ENCODE results near the gene ONECUT3. TPM values are rescaled to one million over a fixed set of nuclear protein-coding genes. Genes with fewer than 3 reads are reported as not detected.

The ONECUT3 gene
- total and polyA plus RNA-seq, 12 donors, result under 0.01 TPM; not detected in 11

DNA sequence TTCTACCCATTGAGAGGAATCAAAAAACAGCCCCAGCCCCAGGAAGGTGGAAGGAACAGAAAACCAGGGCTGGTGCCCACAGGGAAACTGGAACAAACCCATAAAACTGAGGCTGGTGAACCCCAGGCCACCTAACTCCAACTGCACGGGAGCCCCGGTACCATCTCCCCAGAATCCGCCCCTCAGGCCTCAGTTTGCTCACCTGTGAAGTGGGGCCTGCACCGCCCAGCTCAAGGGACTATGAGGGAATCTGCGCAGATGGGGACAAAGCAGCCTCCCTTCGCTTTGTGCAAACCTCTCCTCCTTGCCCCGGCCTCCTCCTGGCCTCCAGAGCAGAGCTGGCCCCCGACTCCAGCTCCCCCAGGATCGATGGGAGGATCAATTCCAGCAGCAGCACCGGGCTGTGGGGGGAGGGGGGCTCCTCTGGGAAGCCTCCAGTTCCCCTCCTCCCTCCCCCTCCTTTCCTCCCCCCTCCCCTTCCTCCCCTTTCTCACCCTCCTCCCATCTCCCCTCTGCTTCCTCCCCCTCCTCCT is 9.1 kb upstream of the ONECUT3 start:
- intact Hi-C loops (cut with DNase I), result no loop called here
- H3K9me3 ChIP-seq (replicated peaks in 1 of 3), result no peaks in the 10 kb centered on the region
- no peaks in the 10 kb centered on the region for H3K36me3 ChIP-seq (replicated peaks in 1 of 2)
- no peak overlapping the region for H3K27ac ChIP-seq
- DNase-seq, result no peak
- TF ChIP-seq POLR2A (IDR thresholded peaks at IDR 0.05), result no peak
- TF ChIP-seq, protein P1, sequence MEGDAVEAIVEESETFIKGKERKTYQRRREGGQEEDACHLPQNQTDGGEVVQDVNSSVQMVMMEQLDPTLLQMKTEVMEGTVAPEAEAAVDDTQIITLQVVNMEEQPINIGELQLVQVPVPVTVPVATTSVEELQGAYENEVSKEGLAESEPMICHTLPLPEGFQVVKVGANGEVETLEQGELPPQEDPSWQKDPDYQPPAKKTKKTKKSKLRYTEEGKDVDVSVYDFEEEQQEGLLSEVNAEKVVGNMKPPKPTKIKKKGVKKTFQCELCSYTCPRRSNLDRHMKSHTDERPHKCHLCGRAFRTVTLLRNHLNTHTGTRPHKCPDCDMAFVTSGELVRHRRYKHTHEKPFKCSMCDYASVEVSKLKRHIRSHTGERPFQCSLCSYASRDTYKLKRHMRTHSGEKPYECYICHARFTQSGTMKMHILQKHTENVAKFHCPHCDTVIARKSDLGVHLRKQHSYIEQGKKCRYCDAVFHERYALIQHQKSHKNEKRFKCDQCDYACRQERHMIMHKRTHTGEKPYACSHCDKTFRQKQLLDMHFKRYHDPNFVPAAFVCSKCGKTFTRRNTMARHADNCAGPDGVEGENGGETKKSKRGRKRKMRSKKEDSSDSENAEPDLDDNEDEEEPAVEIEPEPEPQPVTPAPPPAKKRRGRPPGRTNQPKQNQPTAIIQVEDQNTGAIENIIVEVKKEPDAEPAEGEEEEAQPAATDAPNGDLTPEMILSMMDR (IDR thresholded peaks at IDR 0.05), result no peak
- no peak overlapping the region for H3K4me3 ChIP-seq
- H3K27me3 ChIP-seq, result peaks cover 59% of the 10 kb centered on the region
- 58 to 62% (median 60%) methylated on average over 9 to 10 of the region's 10 CpGs for WGBS, 4 donors
- H3K4me1 ChIP-seq (replicated peaks in 1 of 2), result peaks cover 0 to 3% of the 10 kb centered on the region in 2 donors

DNA sequence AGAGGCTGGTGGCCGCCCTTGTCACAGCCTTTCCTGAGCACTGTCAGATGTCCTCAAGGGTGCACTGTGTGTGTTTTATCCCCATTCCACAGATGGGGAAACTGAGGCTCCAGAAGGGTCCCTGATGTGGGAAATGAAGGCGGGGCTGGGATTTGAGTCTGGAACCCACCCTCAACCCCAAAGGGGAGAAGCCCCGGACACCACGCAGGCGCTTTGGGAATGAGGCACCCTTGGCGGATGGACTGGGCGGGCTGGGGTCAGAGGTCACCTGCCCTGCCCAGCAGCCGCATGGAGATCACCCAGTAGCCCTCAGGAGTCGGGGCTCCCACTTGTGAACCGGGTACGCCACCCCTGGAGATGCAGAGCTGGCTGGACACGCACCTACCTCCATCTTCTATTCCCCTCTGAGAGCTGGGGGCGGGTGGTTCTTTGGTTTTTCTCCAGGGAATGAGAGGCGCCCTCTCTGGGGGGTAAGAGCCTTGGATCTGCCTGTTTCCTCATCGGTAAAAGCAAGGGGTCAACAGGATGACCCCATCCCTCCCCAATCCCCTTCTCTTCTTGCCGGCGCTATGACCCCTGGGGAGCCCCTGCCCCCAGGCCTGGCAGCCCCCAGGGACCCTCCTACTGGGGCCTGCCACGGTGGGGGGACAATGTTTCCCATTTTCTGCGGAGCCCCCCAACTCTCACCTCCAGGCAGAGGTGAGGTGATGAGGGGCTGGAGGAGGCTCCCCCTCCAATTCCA is 8.3 kb upstream of the ONECUT3 start:
- DNase-seq, result no peak
- intact Hi-C loops (cut with DNase I), result no loop called here
- Histone ChIP-seq H3K4me1 (replicated peaks in 1 of 2) (peaks cover 0 to 11% of the 10 kb centered on the region in 2 donors), H3K4me3 (no peak overlapping the region), H3K27ac (no peak overlapping the region), H3K36me3 (replicated peaks in 1 of 2) (no peaks in the 10 kb centered on the region), H3K9me3 (replicated peaks in 1 of 3) (no peaks in the 10 kb centered on the region), H3K27me3 (peaks cover 67% of the 10 kb centered on the region)
- TF ChIP-seq POLR2A (IDR thresholded peaks at IDR 0.05), result no peak
- TF ChIP-seq, protein P1 (IDR thresholded peaks at IDR 0.05), result no peak
- WGBS, 4 donors, result 0 to 14% (median 12%) methylated on average over 8 to 19 of the region's 19 CpGs

DNA sequence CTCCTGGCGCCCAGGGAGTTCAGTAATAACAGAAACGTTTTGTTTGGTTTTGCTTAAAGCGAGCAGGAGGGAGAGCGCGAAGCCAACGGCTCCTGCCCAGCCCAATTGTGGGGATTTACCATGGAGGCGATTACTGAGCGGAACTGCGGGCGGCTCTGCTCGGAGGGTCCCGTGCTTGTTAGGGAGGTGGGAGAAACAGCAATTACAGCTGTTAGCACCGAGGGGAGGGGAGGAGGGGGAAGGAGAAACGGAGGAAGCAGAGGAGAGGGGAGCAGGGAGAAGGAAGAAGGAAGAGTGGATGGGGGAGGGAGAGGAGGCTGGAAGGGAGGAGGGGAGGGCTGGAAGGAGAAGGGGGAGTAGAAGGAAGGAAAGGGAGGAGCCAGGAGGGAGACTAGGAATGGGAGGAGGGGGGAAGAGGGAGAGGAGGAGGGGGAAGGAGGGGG is 7.7 kb upstream of the ONECUT3 start:
- H3K4me3 ChIP-seq, result no peak overlapping the region
- H3K27ac ChIP-seq, result no peak overlapping the region
- H3K27me3 ChIP-seq, result peaks cover 74% of the 10 kb centered on the region
- H3K9me3 ChIP-seq (replicated peaks in 1 of 3), result no peaks in the 10 kb centered on the region
- peaks cover 0 to 12% of the 10 kb centered on the region in 2 donors for H3K4me1 ChIP-seq (replicated peaks in 1 of 2)
- no peak for DNase-seq
- intact Hi-C loops (cut with DNase I), result no loop called here
- no peaks in the 10 kb centered on the region for H3K36me3 ChIP-seq (replicated peaks in 1 of 2)
- WGBS, 4 donors, result 3 to 12% (median 6%) methylated on average over 8 to 14 of the region's 14 CpGs
- no peak for TF ChIP-seq POLR2A (IDR thresholded peaks at IDR 0.05)
- TF ChIP-seq, protein P1 (IDR thresholded peaks at IDR 0.05), result no peak

DNA sequence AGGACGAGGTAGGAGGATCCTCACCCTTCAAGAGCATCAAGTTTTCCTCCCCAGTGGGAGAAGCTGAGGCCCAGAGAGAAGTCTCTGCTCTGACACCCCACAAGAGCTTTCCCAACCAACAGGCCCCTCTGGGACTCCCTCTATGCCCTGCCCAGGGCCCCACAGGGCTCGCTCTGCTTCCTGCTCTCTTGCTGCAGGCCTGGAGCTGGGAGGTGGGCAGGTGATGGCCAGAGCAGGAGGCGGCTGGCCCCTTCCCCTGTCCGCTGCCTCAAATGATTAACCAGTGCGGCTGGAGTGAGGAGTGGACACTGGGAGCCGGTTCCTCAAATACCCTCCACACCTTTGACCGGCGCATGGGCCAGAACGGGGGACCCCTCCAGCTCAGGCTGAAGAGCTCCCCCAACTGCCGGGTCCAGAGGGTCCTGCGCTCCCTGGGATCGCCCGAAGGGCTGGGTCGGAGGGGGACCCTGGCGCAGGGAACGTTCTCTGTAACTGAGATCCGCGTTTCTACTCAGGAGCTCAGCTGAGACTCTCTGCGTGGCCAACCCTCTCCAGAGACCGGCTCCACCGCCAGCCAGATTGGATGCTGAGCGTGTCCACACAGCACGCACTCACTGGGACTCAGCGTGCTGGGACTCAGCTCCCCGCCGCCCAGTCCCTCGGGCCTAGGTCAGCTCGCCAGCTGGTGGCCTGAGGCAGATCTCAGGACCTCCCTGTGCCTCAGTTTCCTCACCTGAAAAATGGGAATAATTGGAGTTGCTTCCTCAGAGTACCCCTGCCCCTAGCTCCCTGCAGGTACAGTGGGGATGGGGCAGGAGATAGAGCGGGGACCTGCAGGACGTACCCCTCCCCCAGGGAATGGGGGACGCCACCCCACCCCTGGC is 6.7 kb upstream of the ONECUT3 start:
- H3K27ac ChIP-seq, result no peak overlapping the region
- H3K27me3 ChIP-seq, result peaks cover 83% of the 10 kb centered on the region
- intact Hi-C loops (cut with DNase I), result no loop called here
- H3K4me3 ChIP-seq, result no peak overlapping the region
- H3K36me3 ChIP-seq (replicated peaks in 1 of 2), result no peaks in the 10 kb centered on the region
- TF ChIP-seq, protein P1 (IDR thresholded peaks at IDR 0.05), result no peak
- no peak for TF ChIP-seq POLR2A (IDR thresholded peaks at IDR 0.05)
- WGBS, 4 donors, result 3 to 14% (median 8%) methylated on average over 3 to 31 of the region's 31 CpGs
- no peaks in the 10 kb centered on the region for H3K9me3 ChIP-seq (replicated peaks in 1 of 3)
- no peak for DNase-seq
- H3K4me1 ChIP-seq (replicated peaks in 1 of 2), result peaks cover 0 to 12% of the 10 kb centered on the region in 2 donors

All from adrenal gland (tissue), 12 donors.